NCI-H226 (cell line): ENCODE results near the gene TAF7L.

Source experiments
- DNase-seq: peaks from one replicate; pipeline ENCODE4 v3.0.0-alpha.2; 2015

Gene TAF7L

DNA sequence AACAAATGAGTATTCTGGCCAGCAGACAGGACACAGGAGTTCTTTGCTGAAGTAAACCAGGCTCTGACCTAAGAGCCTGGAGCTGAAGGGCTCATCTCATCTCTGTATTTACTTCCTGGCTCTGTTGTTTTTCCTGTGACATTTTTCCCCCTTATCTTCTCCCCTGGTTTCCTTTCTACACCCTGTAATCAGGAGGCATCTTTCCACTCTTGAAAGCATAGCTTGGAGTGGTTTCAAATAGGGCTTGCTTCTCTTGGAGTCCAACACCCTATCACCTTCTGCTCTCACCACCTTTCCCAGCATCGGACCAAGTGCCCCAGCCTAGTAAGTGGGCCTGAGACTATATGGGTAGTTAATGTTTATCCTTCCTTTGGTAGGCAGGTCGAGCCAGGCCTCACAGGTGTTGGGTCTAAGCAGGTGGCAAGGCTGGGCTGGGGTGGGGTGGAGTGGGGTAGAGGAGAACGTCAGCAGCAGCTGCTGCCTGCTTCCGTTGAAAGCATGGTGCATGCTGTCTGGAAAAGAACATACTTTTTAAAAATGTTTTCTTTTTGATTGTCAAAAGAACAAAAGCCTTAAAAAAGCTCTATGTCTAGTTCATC lies 70.4 kb downstream of the TAF7L start:
- DNase-seq, result no peak

DNA sequence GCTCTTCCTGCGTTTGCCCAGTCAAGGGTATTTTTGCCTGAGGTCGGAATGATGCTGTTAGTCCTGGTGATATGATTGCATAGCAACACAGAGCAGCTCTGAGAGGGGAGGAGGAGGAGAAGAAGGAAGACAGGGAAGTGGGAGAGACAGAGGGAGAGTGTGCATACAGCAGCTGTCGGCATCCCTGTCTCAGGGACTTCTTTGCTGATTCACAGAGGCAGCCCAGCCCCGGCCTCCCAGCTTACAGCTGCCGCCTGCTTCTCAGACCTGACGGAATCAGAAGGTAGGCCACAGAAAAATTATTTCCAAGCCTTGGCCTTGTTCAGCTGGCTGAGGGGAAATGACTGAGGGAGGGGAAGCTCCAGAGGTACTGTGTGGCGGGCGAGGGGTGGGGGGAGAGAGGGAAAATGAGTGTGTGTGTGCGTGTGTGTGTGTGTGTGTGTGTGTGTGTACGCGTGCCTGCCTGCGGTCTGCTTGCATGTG lies 71.2 kb downstream of the TAF7L start:
- DNase-seq, result peak; percentile 53

DNA sequence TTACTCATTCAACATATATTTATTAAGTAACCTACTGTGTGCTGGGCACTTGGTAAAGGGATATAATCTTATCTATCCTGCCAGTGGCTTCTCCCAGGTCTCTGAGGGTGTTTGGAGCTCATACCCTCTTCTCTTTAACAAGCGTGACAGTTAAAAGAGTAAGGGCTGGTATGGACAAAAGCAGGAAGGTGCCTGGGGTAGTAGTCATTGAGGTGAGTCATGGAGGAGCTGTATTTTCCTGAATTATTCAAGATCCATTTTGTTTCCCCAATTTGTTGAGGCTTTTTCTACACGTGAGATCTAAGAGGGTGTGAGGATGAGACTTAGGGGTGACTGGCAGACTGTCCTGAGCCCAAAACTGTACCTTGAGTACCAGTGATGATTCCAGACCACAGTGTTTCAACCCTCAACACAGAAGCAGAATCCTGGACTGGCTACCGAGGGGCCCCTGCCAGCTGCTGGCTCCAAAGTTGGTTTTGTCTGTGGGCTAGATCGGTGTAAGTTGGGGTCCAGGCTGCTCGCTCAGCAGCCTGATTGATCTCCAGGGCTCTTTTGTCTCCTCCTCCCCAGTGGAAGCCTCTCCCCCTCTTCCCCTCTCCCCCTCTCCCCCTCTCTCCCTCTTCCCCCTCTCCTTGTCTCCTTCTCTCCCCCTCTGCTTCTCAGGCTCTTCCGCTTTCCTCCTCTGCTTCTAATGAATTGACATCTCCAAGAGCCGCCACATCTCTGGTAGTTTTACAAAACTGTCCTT lies 71.8 kb downstream of the TAF7L start, which contains the start of gene DRP2:
DRP2 (plus strand) TSS at position 671 of the 748 bp plus-strand sequence. CDS start 11,862 bp downstream, outside the sequence.
- DNase-seq, result peak; percentile 20
